NCI-H2107 treated with DMSO at 0.1 percent for 48 hours (cell line): ENCODE results near the gene TSPOAP1.

Experiments used
- DNase-seq: peaks from one replicate; lab custom pipeline; 2025; ENCODE audit not compliant: unreplicated experiment; lab: John Stamatoyannopoulos, UW

Gene TSPOAP1

GRCh38 chr17:58265271-58265670 is 63.3 kb downstream of the TSPOAP1 start:
- DNase-seq: no peak

DNA sequence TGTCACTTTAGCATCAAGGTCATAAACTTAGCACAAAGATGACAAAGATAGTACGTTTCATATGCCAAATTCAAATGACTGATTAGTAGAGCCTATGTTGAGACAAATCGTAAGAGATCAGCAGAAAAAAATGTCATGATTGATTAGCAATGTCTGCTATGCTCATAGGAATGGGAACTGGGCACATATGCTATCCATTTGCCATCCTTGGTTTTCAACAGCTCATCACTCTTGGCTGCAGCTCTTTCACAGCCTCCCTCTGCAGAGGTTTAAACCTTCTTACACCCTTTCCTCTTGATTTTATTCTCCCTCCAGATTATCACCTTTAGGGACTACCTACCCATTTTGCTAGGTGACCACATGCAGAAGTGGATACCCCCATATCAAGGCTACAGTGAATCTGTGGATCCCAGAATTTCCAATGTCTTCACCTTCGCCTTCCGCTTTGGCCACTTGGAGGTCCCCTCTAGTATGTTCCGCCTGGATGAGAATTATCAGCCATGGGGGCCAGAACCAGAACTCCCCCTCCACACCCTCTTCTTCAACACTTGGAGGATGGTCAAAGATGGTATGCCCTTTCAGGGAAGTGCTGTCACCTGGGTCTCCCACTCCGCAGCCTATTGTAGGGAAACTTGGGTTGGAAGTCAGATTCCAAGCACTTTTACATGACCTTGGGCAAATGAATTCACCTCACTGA is 64.0 kb downstream of the TSPOAP1 start:
- DNase-seq: no peak

- DNase-seq: no peak
These were observed 64.8 kb downstream of the TSPOAP1 start for GRCh38 chr17:58263773-58264172.

- no peak for DNase-seq
These were observed 66.4 kb downstream of the TSPOAP1 start for GRCh38 chr17:58262149-58262548.

DNA sequence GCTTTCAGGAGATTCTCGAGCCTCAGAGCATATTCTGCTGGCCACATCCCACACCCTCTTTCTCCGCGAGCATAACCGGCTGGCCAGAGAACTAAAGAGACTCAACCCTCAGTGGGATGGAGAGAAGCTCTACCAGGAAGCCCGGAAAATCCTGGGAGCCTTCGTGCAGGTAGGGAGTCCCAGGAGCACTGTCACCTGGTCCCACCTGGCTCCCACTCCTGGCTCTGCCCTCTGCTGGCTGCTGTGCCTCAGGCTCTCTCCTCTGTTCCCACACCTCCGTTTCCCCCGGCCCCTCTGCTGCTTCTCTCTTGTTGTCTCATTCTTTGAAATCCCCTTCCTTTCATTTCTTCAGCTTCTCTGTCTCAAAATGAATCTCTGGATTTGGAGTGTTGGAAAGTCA is 73.8 kb downstream of the TSPOAP1 start:
- DNase-seq: no peak

DNA sequence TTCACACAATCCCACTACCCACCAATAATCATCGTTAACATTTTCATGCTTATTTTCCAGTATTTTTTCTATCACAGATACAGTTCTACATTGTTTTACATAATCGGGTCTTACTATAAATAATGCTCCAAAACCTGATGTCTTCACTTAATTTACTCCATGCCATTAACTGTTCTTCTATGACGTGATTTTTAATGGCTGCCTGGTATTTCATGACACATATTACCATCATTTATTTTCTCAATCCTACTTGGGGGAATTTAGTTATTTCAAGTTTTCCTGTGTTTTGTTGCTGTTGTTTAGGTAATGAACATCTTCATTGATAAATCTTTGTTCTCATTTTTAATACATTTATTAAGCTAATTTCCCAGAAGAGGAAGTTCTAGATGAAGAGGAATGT is 75.5 kb downstream of the TSPOAP1 start:
- DNase-seq: no peak

DNA sequence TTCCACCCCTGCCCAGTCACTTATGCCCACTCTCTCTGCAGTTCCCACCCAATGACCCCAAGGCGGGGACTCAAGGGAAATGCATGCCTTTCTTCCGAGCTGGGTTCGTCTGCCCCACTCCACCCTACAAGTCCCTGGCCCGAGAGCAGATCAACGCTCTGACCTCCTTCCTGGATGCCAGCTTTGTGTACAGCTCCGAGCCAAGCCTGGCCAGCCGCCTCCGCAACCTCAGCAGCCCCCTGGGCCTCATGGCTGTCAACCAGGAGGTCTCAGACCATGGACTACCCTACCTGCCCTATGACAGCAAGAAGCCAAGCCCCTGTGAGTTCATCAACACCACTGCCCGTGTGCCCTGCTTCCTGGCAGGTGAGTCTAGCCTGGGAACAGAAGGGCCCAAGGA is 76.5 kb downstream of the TSPOAP1 start:
- DNase-seq: no peak
